Testis (tissue), 2 donors: ENCODE data around the gene GTPBP2.
"Not testable (repeated sequence)": the region's sequence is repeated elsewhere in the genome, so short reads cannot be mapped to it uniquely, and the experiment has no call there.

Experiments
- CTCF ChIP-seq, 3 experiments: fragments of 450-650 bp in 2 of 3; fragments of 200-600 bp in 1 of 3; sonication (generic) in 1 of 3; IDR thresholded peaks; one replicate each; pipeline ENCODE4 v1.5.1; 2016 to 2019; ENCODE audit warnings: antibody characterized with exemption in 3 of 3, mild to moderate bottlenecking in 2 of 3, moderate library complexity in 1 of 3
- POLR2A ChIP-seq: fragments of 450-650 bp; IDR thresholded peaks from one replicate; pipeline ENCODE4 v1.6.1; 2017; ENCODE audit warnings: antibody characterized with exemption, mild to moderate bottlenecking, moderate library complexity

GRCh38 chr6:43652822-43653221 is 23.8 kb upstream of the GTPBP2 start:
- not testable (repeated sequence) for TF ChIP-seq CTCF (IDR thresholded peaks at IDR 0.05); POLR2A
